Erythroblast (primary cell): Measurements from ENCODE around the gene CPB2.

ENCODE experiments used
- GATA1 ChIP-seq: IDR thresholded peaks from 2 replicates; pipeline ENCODE4 v1.6.1; 2011; ENCODE audit warnings: low read depth, mild to moderate bottlenecking, control low read depth, low read length, moderate library complexity
- POLR2A ChIP-seq: IDR thresholded peaks from 2 replicates; pipeline ENCODE4 v1.6.1; 2011; ENCODE audit warnings: mild to moderate bottlenecking, low read length

GRCh38 chr13:46137627-46138317 lies 32.9 kb upstream of the CPB2 start:
- no peak for TF ChIP-seq POLR2A
- TF ChIP-seq GATA1: no peak
